GM21825 (cell line): ENCODE measurements around the gene CIBAR2.

ENCODE experiments used
- ATAC-seq: cut with Tn5 transposase; IDR thresholded peaks from one replicate; pipeline ENCODE4 v1.9.1; 2021; ENCODE audit warnings: mild to moderate bottlenecking, moderate library complexity; ENCODE audit not compliant: unreplicated experiment

CIBAR2 gene

DNA sequence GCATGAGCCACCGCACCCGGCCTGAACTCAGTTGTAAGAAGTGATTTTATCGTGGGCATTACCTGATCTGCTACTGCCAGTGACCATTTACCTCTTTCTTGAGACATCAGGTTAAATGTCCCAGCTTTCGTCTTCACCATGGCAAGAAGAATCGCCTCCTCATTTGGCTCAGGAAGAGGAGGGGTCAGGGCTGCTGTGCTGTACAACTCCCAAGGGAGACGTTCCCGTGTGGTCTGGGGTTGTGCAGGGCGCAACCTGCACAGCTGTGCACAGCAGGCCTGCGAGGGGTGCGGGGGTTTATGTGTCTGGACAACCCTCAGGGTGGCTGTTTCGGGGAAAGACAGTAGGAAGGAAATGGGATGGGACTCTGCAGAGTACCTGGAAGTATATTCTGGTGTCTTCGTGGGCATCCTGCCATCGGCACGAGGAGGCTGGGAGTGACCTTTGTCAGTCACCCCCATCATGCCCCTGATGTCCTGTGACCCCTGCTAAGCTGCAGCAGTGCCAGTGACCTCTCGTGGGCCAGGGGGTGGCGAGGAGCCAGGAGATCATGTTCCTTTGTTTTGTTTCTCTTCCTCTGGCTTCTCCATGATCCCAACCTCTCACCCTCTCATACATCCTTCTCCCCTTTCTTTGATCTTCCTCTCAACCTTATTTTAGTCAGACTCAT lies 27.3 kb downstream of the CIBAR2 start:
- ATAC-seq: no peak

- no peak for ATAC-seq
Observed at GRCh38 chr16:85083051-85083639, 29.1 kb downstream of the CIBAR2 start.

DNA sequence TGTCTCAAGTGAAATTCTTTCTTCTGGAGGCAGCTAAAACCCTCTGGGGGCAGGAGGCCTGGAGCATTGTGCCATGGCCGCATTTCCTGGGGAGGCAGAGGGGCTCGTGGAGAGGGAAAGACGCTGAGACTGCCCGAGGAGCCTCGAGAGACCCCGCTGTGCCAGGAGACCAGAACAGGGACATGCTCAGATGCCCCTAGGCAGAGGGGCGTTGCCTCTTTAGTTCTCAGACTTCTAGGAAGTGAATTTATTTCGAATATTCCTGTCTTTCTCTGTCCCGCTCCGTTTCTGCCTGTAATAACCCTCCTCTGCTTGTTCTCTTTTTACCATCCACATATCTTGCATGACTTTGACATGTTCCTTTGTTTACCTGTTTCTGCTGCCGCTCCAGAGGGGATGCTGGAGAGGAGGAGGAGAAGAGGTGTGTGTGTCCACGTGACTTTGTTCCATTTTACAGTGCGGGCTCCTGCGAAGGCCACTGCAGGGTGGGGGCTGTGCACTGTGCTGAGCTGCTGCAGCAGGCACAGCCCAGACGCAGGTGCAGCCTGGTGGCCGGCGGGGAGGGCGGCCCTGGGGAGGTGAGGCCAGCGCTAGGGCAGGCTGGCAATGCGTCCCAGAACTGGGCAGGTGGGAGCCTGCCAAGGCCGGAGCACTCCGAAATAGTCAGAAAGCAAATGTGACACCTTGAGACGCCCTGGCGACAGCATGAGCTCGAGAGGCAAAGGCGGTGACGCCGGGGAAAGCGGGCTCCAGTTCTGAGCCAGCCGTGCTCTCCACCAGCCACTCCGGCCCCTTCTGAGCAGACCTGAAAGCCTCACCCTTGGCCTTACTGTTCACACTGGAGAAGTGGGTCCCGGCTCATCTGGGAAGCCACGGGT lies 29.9 kb downstream of the CIBAR2 start:
- ATAC-seq: no peak

DNA sequence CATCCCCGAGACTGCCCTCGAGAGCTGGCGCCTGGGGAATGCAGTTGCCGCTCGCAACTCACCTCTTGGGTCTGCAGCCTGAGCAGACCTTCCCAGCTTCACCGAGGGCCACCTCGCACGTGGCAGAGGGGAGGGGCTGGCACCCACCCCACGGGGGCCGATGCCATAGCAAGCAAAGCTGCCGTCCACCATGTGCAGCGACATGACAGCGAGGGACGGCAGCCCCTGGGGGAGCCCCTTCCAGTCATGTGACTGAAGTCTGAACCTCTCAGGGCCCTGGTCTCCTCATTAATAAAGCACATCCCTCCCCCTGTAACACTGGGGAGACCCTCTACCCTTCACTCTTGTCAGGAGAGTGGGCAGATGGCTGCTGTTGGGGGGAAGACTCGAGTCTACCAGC lies 30.5 kb downstream of the CIBAR2 start:
- no peak for ATAC-seq

- no peak for ATAC-seq
Observed at GRCh38 chr16:85081038-85081437, 31.2 kb downstream of the CIBAR2 start.

DNA sequence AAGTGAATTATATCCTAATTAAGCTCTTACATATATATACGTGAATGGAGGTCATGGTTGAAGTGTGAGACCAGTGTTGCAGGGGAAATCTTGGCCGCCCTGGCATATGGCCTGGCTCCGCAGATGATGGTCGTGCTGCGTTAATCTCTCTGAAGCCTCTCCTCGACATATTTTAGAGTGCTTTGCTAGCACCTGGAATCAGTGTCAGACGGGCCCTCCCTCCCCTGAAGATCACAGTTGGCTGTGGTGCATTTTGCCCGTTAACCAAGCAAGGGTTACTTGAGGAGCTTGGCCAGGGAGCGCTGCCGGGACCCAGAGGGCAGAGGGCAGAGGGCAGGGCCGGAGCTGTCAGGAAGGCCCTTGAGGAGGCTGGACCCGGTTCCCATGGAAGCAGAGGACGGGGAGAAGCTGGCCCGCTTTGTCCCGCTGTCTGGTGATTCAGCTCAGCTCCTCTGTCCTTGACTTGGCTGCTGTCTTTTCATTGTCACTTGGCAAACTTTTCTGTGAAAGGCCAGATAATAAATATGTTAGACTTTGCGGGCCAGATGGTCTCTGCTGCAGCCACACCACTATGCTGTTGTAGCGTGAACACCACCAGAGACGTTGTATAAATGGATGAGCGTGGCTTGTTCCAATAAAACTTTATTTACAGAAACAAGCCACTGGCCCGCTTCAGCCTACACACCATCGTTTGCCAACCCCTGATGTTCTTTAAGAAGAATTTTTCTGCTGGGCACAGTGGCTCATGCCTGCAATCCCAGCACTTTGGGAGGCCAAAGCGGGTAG lies 32.3 kb downstream of the CIBAR2 start:
- ATAC-seq: no peak

GRCh38 chr16:85078952-85079351 lies 33.3 kb downstream of the CIBAR2 start:
- no peak for ATAC-seq

- ATAC-seq: no peak
Observed at GRCh38 chr16:85078226-85078625, 34.0 kb downstream of the CIBAR2 start.

DNA sequence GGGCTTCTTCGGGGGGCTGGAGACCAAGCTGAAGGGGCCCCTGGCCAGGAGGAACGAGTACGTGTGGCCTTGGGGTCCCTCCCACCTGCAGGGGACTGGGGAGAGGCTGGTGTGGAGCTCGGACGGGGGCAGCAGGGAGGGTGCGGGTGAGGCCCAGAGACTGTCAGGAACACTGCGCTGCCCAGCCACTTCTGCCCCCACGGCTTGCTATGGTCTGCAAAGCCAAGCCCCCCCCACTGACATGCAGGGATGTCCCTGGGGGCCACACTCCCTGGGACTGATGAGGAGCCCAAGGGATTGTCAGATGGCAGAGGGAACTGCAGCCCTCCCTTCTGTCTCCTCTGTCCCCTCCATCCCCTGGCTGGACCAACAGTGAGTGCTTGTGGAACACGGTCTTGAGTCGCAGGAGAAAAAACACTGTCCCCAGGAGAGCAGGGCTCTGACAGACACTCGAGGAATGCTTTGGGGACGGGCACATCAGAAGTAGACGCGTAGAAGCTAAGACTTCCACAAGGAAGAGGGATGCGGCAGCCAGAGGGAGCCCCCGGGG lies 34.6 kb downstream of the CIBAR2 start:
- no peak for ATAC-seq

DNA sequence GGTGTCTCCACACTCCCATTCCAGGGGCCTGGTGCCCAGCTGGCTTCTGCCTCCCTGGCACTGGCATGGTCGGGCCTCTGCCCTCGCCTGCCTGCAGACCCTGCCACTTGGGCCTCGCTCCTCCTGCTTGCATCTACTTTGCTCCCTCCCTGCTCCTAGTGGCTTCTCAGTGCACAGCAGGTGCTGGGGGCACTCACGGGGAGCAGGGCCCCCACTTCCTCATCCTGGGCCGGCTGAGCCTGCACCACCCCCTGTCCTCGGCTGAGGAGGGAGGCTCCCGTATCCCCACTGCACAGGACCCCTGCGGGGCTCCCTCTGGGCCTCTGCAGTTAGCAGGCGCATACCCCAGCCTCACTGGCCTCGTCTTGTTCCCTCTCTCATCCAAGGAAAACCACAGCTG lies 35.2 kb downstream of the CIBAR2 start:
- ATAC-seq: no peak

GRCh38 chr16:85075236-85075924 lies 36.9 kb downstream of the CIBAR2 start:
- ATAC-seq: no peak

- no peak for ATAC-seq
Observed at GRCh38 chr16:85074225-85074914, 37.9 kb downstream of the CIBAR2 start.

- no peak for ATAC-seq
Observed at GRCh38 chr16:85072947-85073346, 39.3 kb downstream of the CIBAR2 start.

DNA sequence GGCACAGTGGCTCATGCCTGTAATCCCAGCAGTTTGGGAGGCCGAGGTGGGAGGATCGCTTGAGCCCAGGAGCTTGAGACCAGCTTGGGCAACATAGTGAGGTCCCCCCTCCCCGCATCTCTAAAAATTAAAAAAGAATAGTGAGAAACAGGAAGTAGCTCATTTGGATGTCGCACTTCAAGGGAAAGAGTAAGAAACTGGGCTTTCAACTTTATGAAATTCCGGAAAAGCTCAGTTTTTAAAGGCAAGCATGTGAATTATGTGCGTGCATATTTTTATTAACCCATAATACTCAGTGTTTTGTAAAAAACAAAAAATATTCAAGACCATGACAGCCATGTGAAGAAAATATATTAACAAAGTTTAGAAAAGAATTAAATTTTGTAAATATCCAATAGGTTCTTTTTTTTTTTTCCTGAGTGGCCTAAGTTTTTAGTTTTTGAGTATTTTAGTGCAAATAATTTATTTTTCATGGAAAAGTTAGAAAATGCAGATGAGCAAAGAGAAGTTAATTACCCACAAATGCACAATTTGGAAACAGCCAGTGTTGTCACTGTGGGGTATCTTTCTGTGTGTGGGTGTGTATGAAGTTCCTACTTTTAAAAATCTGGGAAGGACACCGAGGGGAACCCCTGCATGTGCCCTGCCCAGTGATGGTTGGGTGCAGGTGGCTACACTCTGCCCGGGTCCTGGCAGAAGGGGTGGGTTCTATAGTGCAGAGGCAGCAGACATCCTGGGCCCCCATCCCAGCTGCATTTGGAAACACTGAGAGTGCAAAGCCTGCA lies 40.0 kb downstream of the CIBAR2 start:
- no peak for ATAC-seq

DNA sequence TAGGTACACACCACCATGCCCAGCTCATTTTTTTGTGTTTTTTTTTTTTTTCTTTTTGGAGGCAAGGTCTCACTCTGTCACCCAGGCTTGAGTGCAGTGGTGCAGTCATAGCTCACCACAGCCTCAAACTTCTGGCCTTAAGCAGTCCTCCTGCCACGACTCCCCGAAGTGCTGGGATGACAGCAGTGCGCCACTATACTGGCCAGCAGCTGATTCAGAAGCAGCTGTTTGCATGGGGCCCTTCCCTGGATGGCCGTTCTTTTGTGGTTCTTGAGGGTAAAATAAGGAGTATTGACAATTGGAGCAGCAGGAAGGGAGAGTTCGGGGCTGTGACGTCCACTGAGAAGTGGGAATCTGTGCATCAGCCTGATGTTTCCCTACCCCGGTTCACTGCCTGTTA lies 43.1 kb downstream of the CIBAR2 start:
- ATAC-seq: no peak

- ATAC-seq: no peak
Observed at GRCh38 chr16:85068746-85069145, 43.5 kb downstream of the CIBAR2 start.

DNA sequence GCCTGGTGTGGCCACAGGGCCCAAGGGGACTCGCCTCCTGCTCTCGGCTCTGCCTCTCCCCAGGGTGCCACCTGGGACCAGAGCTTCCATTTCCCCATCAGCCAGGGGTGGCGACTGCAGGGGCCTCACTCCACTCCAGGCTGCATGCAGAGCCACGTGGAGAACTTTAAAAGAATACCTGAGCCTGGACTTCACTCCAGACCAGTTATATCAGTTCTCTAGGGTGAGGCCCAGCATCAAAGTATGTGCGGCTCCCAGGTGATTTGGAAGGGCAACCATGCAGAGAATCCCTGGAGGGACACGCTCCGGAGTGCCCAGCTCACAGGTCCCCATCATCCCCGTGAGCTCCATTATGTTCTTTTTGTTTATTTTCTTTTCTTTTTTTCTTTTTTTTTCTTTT lies 44.8 kb downstream of the CIBAR2 start:
- ATAC-seq: no peak

GRCh38 chr16:85067024-85067423 lies 45.2 kb downstream of the CIBAR2 start:
- ATAC-seq: no peak

DNA sequence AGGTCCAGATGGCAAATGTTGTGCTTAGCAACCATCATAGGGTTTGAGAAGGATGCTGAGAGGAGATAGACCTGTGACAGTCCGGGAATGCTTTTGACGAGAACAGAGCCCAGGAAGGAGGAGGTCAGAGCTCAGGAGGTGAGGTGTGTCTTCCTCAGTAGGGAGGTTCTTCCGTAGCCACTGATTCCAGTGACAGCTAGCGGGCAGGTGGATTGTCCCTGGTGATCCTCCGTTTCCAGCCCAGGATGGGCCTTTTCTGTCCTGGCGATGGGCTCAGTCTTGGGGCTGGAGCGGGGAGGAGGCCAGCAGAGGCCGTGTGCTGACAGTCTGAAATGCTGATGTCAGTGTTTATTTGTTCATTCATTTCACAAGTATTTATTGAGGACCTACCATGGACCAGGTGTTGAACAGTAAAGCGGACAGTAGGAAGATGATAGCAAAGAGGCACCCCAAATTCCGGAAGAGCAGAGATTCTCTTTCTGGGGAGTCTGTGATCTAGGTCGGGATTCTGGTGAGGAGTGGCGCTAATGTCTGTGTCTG lies 45.9 kb downstream of the CIBAR2 start:
- no peak for ATAC-seq
